ENCODE measurements around the gene ABCB9.

Gene ABCB9

GRCh38 chr12:122980183-122981035, 14.1 kb upstream of the ABCB9 start, which contains the start of gene ARL6IP4:
ARL6IP4 (plus strand) TSS chr12:122980681; CDS start chr12:122981140, 459 bp downstream.
- peak; percentile 56 for DNase-seq (ENCODE audit: low read depth)
- TF ChIP-seq, protein P1, sequence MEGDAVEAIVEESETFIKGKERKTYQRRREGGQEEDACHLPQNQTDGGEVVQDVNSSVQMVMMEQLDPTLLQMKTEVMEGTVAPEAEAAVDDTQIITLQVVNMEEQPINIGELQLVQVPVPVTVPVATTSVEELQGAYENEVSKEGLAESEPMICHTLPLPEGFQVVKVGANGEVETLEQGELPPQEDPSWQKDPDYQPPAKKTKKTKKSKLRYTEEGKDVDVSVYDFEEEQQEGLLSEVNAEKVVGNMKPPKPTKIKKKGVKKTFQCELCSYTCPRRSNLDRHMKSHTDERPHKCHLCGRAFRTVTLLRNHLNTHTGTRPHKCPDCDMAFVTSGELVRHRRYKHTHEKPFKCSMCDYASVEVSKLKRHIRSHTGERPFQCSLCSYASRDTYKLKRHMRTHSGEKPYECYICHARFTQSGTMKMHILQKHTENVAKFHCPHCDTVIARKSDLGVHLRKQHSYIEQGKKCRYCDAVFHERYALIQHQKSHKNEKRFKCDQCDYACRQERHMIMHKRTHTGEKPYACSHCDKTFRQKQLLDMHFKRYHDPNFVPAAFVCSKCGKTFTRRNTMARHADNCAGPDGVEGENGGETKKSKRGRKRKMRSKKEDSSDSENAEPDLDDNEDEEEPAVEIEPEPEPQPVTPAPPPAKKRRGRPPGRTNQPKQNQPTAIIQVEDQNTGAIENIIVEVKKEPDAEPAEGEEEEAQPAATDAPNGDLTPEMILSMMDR (conservative IDR thresholded peaks at IDR 0.05; ENCODE audit: low read length) = no peak
- peak within 1 kb of the TSS; percentile 87 for H3K4me3 ChIP-seq (ENCODE audit: low read length)

DNA sequence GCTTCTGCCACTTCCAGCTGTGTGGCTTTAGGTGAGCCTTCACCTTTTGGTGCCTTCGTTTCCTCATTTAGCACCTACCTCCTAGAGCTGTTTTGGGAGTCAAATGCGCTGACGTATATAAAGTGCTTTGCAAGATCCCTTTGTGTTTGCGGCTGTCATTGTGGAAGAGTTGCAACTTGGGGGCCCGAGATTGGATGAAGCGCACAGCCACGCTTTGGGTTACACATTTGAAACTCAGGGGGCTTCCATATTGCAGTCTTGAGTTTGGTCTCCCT, 13.6 kb upstream of the ABCB9 start:
- DNase-seq (ENCODE audit: low read depth) = no peak
- TF ChIP-seq, protein P1 (conservative IDR thresholded peaks at IDR 0.05; ENCODE audit: low read length) = no peak

GRCh38 chr12:122979001-122979907, 13.0 kb upstream of the ABCB9 start:
- DNase-seq (ENCODE audit: low read depth) = no peak

More for the DNA sequence above, 13.6 kb upstream of the ABCB9 start:
- H3K4me3 ChIP-seq (ENCODE audit: low read length) = peak overlapping the region; percentile 87

DNA sequence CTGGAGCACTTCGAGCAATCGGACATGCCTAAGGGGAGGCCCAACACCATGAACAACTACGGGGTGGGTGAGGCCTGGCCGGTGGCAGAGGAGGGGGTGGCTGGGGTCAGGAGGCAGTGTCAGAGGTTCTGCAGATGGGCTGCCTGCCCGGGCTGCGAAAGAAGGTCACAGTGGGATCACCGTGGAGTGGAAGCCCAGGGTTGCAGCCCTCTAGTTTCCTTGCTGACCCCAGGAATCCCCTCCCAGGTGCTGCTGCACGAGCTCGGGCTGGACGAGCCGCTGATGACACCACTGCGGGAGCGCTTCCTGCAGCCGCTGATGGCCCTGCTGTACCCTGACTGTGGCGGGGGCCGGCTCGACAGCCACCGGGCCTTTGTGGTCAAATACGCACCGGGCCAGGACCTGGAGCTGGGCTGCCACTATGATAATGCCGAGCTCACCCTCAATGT, 12.3 kb upstream of the ABCB9 start:
- TF ChIP-seq, protein P1 (conservative IDR thresholded peaks at IDR 0.05; ENCODE audit: low read length) = no peak
- H3K4me3 ChIP-seq (ENCODE audit: low read length) = no peak overlapping the region
- DNase-seq (ENCODE audit: low read depth) = no peak

More at GRCh38 chr12:122979001-122979907, 13.0 kb upstream of the ABCB9 start:
- peak overlapping the region; percentile 87 for H3K4me3 ChIP-seq (ENCODE audit: low read length)
- TF ChIP-seq, protein P1 (conservative IDR thresholded peaks at IDR 0.05; ENCODE audit: low read length) = no peak

GRCh38 chr12:122977655-122978392, 11.6 kb upstream of the ABCB9 start:
- TF ChIP-seq, protein P1 (conservative IDR thresholded peaks at IDR 0.05; ENCODE audit: low read length) = no peak
- DNase-seq (ENCODE audit: low read depth) = no peak
- H3K4me3 ChIP-seq (ENCODE audit: low read length) = no peak overlapping the region

- DNase-seq (ENCODE audit: low read depth) = no peak
- H3K4me3 ChIP-seq (ENCODE audit: low read length) = peak overlapping the region; percentile 3; the same call in 1 of the 2 replicates
- TF ChIP-seq, protein P1 (conservative IDR thresholded peaks at IDR 0.05; ENCODE audit: low read length) = no peak
Observed at GRCh38 chr12:122977153-122977552, 10.9 kb upstream of the ABCB9 start.
